Epithelial cell of proximal tubule (primary cell): ENCODE data around the gene GINS2. TPM values are rescaled to one million over a fixed set of nuclear protein-coding genes. Genes with fewer than 3 reads are reported as not detected.

ENCODE experiments used
- DNase-seq: peaks from one replicate; pipeline ENCODE4 v3.0.0-alpha.2; 2011; ENCODE audit warnings: low read depth
- H3K4me3 ChIP-seq: 2 replicates; pipeline ENCODE4 v1.5.1; 2011; ENCODE audit warnings: low read depth, mild to moderate bottlenecking, low read length
- total RNA-seq: library from RNA; depleted of rRNA; stranded (reverse); fragments of >200 nt; gene quantifications from 2 replicates; pipeline ENCODE4 v1.2.3, GENCODE V29; 2015
- TF ChIP-seq, protein P1 (sequence below): conservative IDR thresholded peaks from 2 replicates; pipeline ENCODE4 v1.5.1; 2012; ENCODE audit warnings: low read depth, mild to moderate bottlenecking, low read length

GINS2 gene
- total RNA-seq, 1 donor from 2014 or later, result 40.2 TPM

DNA sequence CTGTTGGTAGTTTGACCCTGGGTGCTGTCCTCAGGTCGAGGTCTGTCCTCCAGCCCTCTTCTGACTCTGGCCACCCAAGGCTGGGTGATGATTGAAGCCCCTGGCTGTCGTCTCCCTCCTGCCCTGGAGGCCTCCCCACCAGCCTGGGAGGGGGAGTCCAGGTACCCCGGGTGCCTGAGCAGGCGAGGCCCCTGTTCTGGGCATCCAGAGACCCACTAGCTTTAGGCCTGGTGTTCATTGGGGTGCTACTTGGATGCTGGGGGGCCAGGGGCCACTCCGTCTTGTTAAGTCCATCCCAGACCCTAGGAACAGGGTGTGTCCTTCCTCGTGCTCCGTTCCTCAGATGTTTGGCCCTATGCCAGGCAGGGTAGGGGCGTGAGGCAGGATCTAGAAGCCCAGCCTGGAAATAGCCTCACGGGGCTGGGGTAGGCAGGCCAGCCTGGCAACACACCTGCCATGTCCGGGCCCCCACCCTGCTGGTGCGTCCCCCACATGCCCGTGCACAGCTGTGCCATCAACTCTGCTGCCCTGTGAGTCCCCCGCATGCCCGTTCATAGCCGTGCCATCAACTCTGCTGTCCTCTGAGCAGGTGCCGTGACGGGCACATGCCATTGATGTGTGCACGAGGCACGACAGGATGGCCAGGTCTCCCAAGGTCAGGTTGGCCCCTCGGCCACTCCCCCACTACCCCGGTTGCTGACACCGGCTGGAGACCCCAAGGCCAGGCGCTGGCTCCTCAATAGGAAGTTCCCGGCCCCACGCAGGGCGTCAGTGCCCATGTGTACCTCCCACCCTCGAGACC, 36.9 kb downstream of the GINS2 start:
- H3K4me3 ChIP-seq, result no peak overlapping the region
- no peak for DNase-seq
- TF ChIP-seq, protein P1, sequence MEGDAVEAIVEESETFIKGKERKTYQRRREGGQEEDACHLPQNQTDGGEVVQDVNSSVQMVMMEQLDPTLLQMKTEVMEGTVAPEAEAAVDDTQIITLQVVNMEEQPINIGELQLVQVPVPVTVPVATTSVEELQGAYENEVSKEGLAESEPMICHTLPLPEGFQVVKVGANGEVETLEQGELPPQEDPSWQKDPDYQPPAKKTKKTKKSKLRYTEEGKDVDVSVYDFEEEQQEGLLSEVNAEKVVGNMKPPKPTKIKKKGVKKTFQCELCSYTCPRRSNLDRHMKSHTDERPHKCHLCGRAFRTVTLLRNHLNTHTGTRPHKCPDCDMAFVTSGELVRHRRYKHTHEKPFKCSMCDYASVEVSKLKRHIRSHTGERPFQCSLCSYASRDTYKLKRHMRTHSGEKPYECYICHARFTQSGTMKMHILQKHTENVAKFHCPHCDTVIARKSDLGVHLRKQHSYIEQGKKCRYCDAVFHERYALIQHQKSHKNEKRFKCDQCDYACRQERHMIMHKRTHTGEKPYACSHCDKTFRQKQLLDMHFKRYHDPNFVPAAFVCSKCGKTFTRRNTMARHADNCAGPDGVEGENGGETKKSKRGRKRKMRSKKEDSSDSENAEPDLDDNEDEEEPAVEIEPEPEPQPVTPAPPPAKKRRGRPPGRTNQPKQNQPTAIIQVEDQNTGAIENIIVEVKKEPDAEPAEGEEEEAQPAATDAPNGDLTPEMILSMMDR, result no peak

DNA sequence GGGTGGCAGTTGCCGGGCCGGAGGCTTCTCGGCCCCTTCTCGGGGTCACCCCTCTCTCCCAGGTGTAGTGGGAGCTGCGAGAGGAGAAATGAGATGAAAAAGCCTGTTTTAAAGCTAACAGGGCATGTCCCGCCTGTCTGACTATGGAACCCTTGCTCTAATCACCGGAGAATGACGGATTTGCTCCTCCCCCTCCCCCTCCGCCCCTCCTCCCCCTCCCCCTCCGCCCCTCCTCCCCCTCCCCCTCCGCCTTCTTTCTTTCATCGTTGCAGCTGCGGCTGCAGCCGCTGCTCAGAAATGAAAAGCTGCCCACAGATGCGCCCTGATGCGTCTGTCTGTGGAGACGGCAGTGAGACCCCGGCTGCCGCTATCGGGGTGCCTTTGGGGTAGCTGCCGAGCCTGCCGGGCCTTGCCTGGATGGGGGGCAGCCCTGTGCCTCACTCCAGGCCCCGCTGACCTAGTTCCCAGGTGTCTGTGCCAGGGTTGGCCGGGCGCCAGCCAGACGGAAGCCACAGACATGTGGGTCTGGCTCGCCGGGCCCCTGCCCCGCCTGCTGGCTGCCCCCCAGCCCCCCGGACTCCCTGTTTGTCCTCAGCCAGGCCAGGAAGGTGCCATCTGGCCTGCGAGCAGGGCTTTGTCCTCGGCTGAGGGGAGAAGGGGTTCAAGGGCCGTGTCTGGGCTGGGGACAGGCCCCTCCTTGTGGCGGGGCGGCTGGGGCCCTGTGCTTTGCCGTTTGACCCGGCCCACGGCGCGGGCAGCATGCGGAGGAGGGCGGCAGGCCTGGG, 37.7 kb downstream of the GINS2 start:
- no peak for DNase-seq
- H3K4me3 ChIP-seq, result no peak overlapping the region
- TF ChIP-seq, protein P1, result no peak

DNA sequence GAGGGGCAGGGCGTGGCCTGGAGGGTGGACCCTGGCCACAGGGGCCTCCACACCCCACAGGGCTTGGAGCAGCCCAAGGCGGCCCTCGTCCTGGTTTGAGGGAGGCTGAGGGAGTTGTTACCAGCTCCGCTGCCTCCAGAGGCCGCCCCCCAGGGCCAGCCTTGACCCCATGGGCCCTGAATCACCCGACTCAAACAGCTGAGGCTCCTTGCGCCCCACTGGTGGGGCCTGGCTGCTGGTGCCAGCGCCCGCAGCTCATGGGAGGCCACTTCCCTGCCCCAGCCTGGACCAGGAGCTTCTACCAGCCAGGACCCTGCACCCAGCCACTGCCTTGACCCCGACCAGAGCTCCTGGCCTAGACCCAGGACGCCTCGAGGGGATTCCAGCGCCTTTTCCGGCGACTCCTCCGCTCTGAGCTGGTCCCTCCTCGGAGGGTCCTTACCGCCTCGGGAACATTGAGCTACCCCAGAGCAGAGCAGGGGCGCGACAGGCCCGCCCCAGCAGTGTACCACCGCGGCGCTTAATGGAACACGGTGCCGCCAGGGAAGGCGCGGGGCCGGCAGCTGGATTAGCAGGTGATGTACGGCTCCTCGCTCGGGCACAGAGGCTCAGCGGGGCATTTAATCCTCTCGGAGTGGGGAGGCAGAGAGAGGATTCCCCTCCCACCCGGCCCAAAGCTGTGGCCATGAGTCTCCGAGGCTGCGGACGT, 38.5 kb downstream of the GINS2 start:
- TF ChIP-seq, protein P1, result no peak
- no peak overlapping the region for H3K4me3 ChIP-seq
- DNase-seq, result no peak

DNA sequence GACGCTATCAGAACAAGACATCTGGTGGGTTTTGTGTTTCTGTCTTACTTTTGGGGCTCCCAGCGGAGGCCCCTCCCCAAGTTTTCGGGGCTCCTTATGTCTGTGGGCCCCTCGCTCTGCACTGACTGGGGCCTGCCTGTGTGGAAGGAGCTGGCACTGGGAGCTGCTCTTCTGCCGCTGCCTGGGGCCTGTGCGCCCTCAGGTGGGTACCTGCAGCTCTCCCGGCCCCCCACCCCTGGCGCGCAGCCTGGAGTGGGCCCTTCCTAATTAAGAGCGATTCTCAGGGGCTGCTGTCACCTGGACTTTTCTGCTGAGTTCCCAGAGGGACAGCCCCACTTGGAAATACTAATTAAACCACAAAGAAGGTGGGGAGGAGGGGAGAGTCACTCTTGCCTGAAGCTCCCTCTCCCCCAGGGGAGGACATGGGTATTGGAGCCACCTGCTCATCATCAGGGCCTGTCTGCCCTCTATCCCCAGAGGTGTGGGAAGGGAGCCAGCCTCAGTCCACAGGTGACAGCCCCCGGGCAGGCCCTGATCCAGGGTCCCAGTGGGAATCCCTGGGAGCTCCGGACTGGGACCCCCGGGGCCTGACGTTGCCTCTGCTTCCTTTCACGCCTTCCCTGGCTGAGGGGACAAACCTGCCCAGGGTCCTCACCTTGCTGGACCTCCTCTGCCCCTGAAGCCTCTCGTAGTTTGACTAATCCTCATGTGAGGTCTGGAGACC, 39.2 kb downstream of the GINS2 start:
- DNase-seq, result no peak
- H3K4me3 ChIP-seq, result no peak overlapping the region
- TF ChIP-seq, protein P1, result no peak

DNA sequence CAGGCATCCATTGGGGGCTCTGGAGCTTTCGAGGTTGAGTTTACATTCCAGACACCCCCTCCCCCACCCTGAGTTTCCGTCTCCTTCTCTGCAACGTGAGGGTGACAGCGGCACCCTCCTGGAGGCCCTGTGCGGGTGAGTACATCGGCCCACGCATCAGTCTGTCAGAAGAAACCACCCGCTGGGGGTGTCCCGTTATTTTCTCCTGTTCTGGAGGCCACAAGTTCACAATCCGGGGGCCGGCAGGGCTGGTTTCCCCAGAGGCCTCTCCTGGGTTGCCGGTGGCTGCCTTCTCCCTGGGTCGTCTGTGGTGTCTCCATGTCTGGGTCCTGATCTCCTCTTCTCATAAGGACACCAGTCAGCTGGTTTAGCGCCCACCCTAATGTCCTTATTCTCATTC, 39.9 kb downstream of the GINS2 start:
- TF ChIP-seq, protein P1, result no peak
- DNase-seq, result no peak

DNA sequence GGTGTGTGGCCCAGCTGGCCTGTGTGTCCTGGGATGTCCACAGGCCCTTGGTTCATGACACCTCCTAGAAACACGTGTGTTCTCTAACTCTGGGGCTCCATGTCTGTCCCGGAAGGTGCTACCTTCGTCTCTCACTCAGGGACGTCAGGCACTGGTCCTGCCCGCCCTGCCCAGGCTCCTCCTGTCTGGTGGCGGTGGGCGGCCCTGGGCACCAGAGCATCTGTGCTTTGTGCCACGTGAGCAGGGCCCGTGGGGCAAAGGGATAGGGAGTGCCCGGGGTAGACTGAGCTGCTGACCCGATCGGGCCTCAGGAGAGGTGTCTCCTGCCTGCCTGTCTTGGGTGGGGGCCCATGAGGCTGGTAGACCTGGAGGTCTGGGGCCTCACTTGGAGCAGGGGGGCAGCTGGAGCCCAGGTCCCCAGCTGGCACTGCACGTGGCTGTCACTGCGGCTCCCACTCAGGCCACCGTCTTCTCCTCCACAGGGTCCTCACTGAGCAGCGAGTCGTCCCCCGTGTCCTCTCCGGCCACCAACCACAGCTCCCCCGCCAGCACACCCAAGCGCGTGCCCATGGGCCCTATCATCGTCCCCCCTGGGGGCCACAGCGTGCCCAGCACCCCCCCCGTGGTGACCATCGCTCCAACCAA, 40.6 kb downstream of the GINS2 start:
- H3K4me3 ChIP-seq, result no peak overlapping the region
- DNase-seq, result no peak
- TF ChIP-seq, protein P1, result no peak

More for the DNA sequence above, 39.9 kb downstream of the GINS2 start:
- no peak overlapping the region for H3K4me3 ChIP-seq
